GM23338 (cell line): ENCODE data around the gene MYH14. TPM values are rescaled to one million over a fixed set of nuclear protein-coding genes. Genes with fewer than 3 reads are reported as not detected.

Experiments used
- ATAC-seq: fragments of 200-7000 bp; cut with Tn5 transposase; 3 replicates; pipeline ENCODE4 v1.9.1; 2020
- DNase-seq: peaks from one replicate; pipeline ENCODE4 v3.0.0-alpha.2; 2015; ENCODE audit warnings: low spot score
- H2AFZ ChIP-seq: fragments of 200-600 bp; sonication (generic); 2 replicates; pipeline ENCODE4 v1.8.0; 2016; ENCODE audit warnings: antibody characterized with exemption, mild to moderate bottlenecking, moderate library complexity
- H3F3A ChIP-seq: fragments of 200-600 bp; sonication (generic); replicated peaks from 2 replicates; pipeline ENCODE4 v1.8.0; 2017; ENCODE audit warnings: antibody characterized with exemption, mixed run types, low read depth
- H3K27ac ChIP-seq: fragments of 200-600 bp; sonication (generic); 2 replicates; pipeline ENCODE4 v1.6.1; 2016; ENCODE audit warnings: low read depth
- H3K27me3 ChIP-seq: fragments of 200-600 bp; sonication (generic); 2 replicates; pipeline ENCODE4 v1.8.0; 2016; ENCODE audit warnings: mild to moderate bottlenecking, mixed run types, moderate library complexity; ENCODE audit not compliant: insufficient read depth
- H3K36me3 ChIP-seq: fragments of 200-600 bp; sonication (generic); 2 replicates; pipeline ENCODE4 v1.8.0; 2016; ENCODE audit warnings: mild to moderate bottlenecking; ENCODE audit not compliant: insufficient read depth
- H3K4me1 ChIP-seq: fragments of 200-600 bp; sonication (generic); 2 replicates; pipeline ENCODE4 v1.8.0; 2016; ENCODE audit warnings: mild to moderate bottlenecking, moderate library complexity; ENCODE audit not compliant: insufficient read depth
- H3K4me2 ChIP-seq: fragments of 200-600 bp; sonication (generic); 2 replicates; pipeline ENCODE4 v1.7.1; 2017; ENCODE audit warnings: mixed run types
- H3K4me3 ChIP-seq: fragments of 200-600 bp; sonication (generic); 2 replicates; pipeline ENCODE4 v1.6.1; 2016; ENCODE audit warnings: mixed run types
- H3K79me2 ChIP-seq: fragments of 200-600 bp; sonication (generic); replicated peaks from 2 replicates; pipeline ENCODE4 v1.8.0; 2017; ENCODE audit warnings: mild to moderate bottlenecking; ENCODE audit not compliant: insufficient read depth
- H3K9me2 ChIP-seq: fragments of 200-600 bp; sonication (generic); 2 replicates; pipeline ENCODE4 v1.8.0; 2017; ENCODE audit not compliant: insufficient read depth
- H4K20me1 ChIP-seq: fragments of 200-600 bp; sonication (generic); replicated peaks from 2 replicates; pipeline ENCODE4 v1.8.0; 2017; ENCODE audit warnings: mild to moderate bottlenecking; ENCODE audit not compliant: insufficient read depth
- H3K27ac Mint-ChIP-seq: 2 replicates; pipeline ENCODE4 v1.8.0; 2020; ENCODE audit warnings: inconsistent platforms, mild to moderate bottlenecking, moderate library complexity, mixed read lengths
- H3K27me3 Mint-ChIP-seq: 3 replicates; pipeline ENCODE4 v1.8.0; 2022; ENCODE audit warnings: low read depth, mild to moderate bottlenecking, moderate library complexity, mixed read lengths, inconsistent platforms; ENCODE audit not compliant: insufficient read depth, poor library complexity
- H3K36me3 Mint-ChIP-seq: 3 replicates; pipeline ENCODE4 v1.8.0; 2021; ENCODE audit warnings: low read depth, mild to moderate bottlenecking, inconsistent platforms, moderate library complexity, mixed read lengths
- H3K4me1 Mint-ChIP-seq: 3 replicates; pipeline ENCODE4 v1.8.0; 2020; ENCODE audit warnings: mild to moderate bottlenecking, inconsistent platforms, mixed read lengths
- H3K4me3 Mint-ChIP-seq: 3 replicates; pipeline ENCODE4 v1.8.0; 2021; ENCODE audit warnings: moderate library complexity, mild to moderate bottlenecking, inconsistent platforms, mixed read lengths
- H3K9me3 Mint-ChIP-seq: 3 replicates; pipeline ENCODE4 v1.8.0; 2020; ENCODE audit warnings: moderate library complexity, mild to moderate bottlenecking, inconsistent platforms, mixed read lengths
- CREB1 ChIP-seq: fragments of 250-450 bp; sonication (Bioruptor Pico); IDR thresholded peaks from 2 replicates; pipeline ENCODE4 v1.5.0; 2020; ENCODE audit warnings: low read depth, mild to moderate bottlenecking, moderate library complexity
- CTCF ChIP-seq, 2 experiments: fragments of 200-600 bp in 1 of 2; sonication (generic) in 1 of 2; conservative IDR thresholded peaks; 2 replicates each; pipeline versions ENCODE4 v1.5.1 to v1.6.1; 2016 to 2017; ENCODE audit warnings: antibody characterized with exemption in 2 of 2, low read depth in 2 of 2, mild to moderate bottlenecking in 2 of 2, moderate library complexity in 1 of 2
- EZH2phosphoT487 ChIP-seq: fragments of 200-600 bp; sonication (generic); IDR thresholded peaks from one replicate; pipeline ENCODE4 v1.8.1; 2018; ENCODE audit warnings: antibody characterized with exemption; ENCODE audit not compliant: unreplicated experiment
- POLR2AphosphoS5 ChIP-seq: IDR thresholded peaks from 2 replicates; pipeline ENCODE4 v1.6.1; 2016; ENCODE audit warnings: antibody characterized with exemption, low read depth
- REST ChIP-seq: IDR thresholded peaks from one replicate; pipeline ENCODE4 v1.6.1; 2018; ENCODE audit warnings: antibody characterized with exemption; ENCODE audit not compliant: unreplicated experiment
- STAT1 ChIP-seq: IDR thresholded peaks from one replicate; pipeline ENCODE4 v1.6.1; 2016; ENCODE audit warnings: antibody characterized with exemption; ENCODE audit not compliant: unreplicated experiment
- ZNF331 ChIP-seq: fragments of 250-450 bp; sonication (Bioruptor Pico); IDR thresholded peaks from 2 replicates; pipeline ENCODE4 v1.5.0; 2020; ENCODE audit warnings: low read depth, mild to moderate bottlenecking, moderate library complexity
- ZNF462 ChIP-seq: fragments of 250-450 bp; sonication (Bioruptor Pico); IDR thresholded peaks from 2 replicates; pipeline ENCODE4 v1.5.0; 2020; ENCODE audit warnings: mild to moderate bottlenecking, moderate library complexity
- polyA plus RNA-seq: library from polyadenylated mRNA; unstranded; fragments of >200 nt; fragmentation: Nextera tagmentation; extraction: Ambion mirVana; gene quantifications from 2 replicates; pipeline ENCODE4 v1.2.1, GENCODE V29; 2016
- total RNA-seq: library from RNA; depleted of rRNA; stranded (reverse); fragments of >200 nt; shearing (Covaris generic); gene quantifications from 2 replicates; pipeline ENCODE4 v1.2.3, GENCODE V29; 2014

The MYH14 gene
- total and polyA plus RNA-seq, 2 experiments from 2014 or later, result 25.5 to 27.5 TPM

GRCh38 chr19:50280074-50280473 lies 76.7 kb downstream of the MYH14 start:
- H3K36me3 ChIP-seq, result no peaks in the 10 kb centered on the region
- no peak overlapping the region for H3K4me2 ChIP-seq
- no peaks in the 10 kb centered on the region for H3K9me2 ChIP-seq
- H3K79me2 ChIP-seq, result no peaks in the 10 kb centered on the region
- no peaks in the 10 kb centered on the region for H3K27me3 ChIP-seq
- H3K36me3 Mint-ChIP-seq, result peaks cover 30% of the 10 kb centered on the region
- no peak overlapping the region for H3K4me3 Mint-ChIP-seq
- ATAC-seq (no peak), DNase-seq (no peak)
- H3K4me3 ChIP-seq, result no peak overlapping the region
- H3K27me3 Mint-ChIP-seq, result peaks cover 9% of the 10 kb centered on the region
- H3K9me3 Mint-ChIP-seq, result peaks cover 92% of the 10 kb centered on the region
- H3K27ac ChIP-seq, result no peak overlapping the region
- H3K4me1 Mint-ChIP-seq, result no peaks in the 10 kb centered on the region
- no peaks in the 10 kb centered on the region for H3K4me1 ChIP-seq
- H3F3A ChIP-seq, result no peaks in the 10 kb centered on the region
- no peak overlapping the region for H2AFZ ChIP-seq
- H4K20me1 ChIP-seq, result no peaks in the 10 kb centered on the region
- H3K27ac Mint-ChIP-seq, result no peak overlapping the region
- TF ChIP-seq EZH2phosphoT487 (no peak), ZNF331 (CRISPR knock-in tag) (no peak), CREB1 (no peak), REST (no peak), CTCF (conservative IDR thresholded peaks at IDR 0.05; ENCODE audit: low read depth in 2 of 2) (no peak), ZNF462 (CRISPR knock-in tag) (no peak), POLR2AphosphoS5 (no peak), STAT1 (no peak)
